Stimulated activated CD8-positive, alpha-beta memory T cell treated with anti-CD3 and anti-CD28 coated beads, Interleukin-4, amount 100 ng/mL, for 24 hours (primary cell): ENCODE measurements around the gene SCAMP1.
"Not testable (repeated sequence)": the region's sequence is repeated elsewhere in the genome, so short reads cannot be mapped to it uniquely, and the experiment has no call there.

ENCODE experiments used
- DNase-seq: peaks from one replicate; pipeline ENCODE4 v3.0.0-alpha.2; 2020; ENCODE audit warnings: low read depth

SCAMP1 gene

DNA sequence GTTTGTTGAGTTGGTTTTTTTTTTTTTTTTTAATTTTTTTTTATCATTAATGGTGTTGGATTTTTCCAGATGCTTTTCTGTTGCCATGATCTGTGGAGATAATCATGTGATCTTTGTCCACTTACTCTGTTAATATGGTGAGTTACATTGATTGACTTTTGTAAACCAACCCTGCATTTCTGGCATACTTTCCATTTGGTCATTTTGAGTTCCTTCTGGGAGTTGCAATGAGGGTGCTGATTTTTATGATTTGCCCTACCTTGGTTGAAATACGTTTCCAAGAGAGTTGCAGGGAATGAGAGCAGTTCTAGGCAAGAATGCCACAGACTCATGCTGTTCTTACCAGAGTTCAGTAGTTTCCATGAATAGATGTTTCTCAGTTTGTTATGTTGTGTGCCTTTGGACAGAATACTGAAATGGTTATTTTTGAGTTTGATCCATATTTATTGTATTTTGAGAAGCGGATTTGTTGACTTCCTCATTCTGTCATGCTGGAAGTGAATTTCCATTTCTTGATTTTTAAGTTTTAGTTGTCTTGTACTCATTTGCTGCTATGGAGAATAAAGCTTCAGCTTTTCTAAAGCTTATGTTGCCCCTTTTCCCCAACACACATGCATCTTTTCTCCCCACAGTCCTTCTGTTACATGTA, 69.0 kb downstream of the SCAMP1 start:
- no peak for DNase-seq

DNA sequence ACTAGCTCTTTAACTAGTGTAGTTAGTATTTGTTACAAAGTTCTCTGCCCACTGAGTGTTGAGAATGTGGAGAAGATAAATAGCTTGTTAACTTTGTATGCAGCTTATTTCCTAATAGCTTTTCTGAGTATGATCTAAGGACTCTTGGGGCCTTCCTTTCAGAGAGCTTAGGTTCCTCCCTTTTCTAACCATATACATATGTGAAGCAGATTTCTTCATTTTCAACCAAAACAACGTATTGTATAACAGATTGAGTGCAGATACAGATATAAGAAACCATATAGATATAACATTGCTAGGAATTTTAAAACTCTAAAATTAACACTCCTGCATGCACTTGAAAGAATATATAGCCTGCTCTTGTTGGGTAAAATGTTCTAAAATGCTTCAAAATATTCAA, 70.4 kb downstream of the SCAMP1 start:
- no peak for DNase-seq

DNA sequence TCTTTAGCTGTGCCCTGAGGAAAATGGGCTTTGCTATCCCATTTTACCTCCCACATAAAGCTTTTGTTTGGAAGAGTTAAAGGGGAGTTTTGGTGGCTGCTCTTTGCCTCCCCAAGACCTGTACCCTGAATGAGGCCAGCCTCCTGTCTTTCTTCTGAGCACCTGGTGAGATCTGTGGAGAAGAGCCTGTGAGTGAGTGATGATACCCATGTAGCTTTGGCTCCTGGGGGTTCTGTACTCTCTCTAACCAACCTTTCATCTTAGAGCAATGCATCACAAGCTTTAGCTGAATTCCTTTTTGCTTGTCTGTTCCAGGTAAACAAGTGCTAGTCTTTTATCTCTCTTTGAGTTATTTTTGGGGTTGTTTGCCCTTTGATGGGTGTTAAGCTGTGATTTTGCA, 73.6 kb downstream of the SCAMP1 start:
- DNase-seq: no peak

DNA sequence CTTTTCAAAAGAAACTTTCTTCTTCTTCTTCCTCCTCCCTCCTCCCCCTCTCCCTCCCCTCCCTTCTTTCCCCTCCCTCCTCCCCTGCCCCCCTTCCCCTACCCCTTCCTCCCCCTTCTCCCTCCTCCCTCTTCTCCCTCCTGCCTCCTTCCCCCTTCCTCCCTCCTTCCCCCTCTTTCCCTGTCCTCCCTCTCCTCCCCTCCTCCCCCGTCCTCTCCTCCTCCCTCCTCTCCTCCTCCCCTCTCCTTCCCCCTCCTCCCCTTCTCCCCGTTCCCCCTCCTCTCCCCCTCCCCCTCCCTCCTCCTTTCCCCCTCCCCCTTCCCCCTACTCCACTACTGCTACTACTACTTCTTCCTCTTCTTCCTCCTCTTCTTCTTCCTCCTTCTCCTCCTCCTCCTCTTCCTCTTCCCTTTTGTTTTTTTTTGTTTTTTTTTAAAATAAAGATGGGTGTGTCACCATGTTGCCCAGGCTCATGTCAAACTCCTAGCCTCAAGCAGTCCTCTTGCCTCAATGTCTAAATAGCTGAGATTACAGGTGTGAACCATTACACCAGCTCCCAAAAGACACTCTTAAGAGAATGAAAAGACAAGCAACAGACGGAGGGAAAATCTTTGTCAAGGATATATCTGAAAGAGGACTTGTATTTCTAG, 87.5 kb downstream of the SCAMP1 start:
- DNase-seq: no peak

DNA sequence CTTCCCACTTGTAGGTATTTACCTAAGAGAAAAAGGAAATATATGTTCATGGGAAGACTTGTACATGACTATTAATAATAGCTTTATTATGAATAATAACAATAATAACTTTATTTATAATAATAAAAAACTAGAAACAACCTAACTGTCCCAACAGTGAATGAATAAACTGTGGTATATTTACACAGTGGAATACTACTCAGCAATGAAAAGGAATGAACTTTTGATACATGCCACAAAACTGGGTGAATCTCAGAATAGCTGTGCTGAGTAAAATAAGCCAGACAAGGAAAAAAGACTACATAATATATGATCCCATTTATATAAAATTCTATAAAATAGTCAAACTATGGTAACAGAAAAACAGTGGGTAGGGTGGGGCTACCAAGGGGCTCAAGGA, 88.7 kb downstream of the SCAMP1 start:
- DNase-seq: no peak

DNA sequence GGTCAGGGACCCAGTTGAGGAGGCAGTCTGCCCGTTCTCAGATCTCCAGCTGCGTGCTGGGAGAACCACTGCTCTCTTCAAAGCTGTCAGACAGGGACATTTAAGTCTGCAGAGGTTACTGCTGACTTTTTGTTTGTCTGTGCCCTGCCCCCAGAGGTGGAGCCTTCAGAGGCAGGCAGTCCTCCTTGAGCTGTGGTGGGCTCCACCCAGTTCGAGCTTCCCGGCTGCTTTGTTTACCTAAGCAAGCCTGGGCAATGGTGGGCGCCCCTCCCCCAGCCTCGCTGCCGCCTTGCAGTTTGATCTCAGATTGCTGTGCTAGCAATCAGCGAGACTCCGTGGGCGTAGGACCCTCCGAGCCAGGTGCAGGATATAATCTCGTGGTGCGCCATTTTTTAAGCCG, 97.1 kb downstream of the SCAMP1 start:
- not testable (repeated sequence) for DNase-seq

DNA sequence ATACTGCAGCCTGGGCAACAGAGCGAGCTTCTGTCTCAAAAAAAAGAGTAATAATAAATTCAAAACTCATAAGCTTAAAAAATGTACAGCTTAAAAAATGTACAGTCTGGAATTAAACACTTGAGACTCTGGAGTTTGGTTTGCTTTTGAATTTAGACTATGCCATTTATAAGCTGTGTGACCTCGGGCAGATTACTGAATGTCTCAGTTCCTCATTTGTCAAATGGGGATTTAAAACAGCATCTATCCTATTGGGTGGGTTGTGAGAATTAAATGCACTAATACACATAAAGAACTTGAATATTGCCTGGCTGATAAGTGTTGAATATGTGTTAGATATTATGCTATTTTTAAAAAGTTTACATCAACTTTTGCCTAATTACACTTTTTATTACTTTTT, 98.4 kb downstream of the SCAMP1 start:
- no peak for DNase-seq

DNA sequence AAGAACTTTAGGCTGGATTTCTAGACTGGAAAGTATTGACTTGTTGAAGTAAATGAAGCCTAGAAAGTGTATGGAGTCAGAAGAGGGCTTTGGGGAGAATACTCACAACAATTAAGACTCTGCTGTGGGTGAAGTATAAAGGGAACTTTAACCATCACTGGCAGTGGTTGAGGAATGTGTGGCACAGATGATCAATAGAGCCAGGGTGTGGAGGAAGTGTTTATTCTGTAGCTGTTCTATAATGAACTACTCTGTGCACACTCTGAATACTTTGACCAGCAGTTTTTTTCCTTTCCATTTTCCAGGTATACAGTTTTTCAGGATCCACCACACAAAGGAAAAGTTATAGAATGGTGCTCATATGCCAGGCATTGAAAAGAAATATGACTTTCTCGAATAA, 106.7 kb downstream of the SCAMP1 start:
- no peak for DNase-seq

DNA sequence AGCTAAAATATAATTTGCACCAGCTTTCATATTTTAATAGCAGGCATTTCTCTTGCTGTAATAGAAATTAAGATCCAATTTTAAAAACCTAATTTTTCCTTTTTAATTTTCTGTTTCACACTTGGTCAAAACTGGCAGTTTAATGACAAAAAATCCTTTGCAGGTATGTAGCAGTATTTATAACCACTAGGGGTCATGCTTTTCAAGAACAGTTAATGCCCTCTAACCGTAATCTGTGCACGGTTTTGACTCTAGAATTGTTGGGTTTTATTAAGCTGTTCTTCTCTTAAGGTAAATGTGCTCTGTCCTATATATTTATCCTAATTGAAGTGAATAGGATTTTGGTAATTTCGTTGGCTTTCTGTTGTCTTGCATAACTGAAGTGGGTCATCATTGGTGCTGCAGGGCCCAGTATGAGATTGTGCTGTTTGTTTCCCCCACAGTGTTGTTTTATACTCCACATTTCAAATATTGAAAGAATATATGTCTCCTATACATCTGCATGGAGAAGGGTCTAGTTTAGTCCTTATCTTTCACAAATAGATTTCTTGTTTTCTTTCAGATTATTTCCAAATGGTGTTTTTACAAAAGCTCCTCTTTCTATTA, 107.4 kb downstream of the SCAMP1 start:
- no peak for DNase-seq

DNA sequence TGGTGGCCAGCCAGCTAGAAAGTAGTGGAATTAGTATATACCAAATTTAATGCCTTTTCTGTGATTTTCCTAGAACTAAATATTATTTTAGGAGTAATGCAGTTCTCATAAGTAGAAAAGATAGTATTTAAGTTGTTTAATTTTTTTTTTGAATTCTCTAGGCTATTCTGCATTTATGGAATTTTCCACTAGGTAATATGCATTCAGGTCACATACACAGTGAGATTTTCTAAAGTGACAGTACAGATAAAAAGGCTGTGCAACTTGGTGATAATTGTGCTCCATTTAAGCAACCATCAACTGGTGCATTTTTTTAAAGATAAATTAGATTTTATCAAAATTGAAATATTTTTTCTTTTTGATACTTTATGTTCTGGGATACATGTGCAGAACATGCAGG, 111.5 kb downstream of the SCAMP1 start:
- DNase-seq: no peak

DNA sequence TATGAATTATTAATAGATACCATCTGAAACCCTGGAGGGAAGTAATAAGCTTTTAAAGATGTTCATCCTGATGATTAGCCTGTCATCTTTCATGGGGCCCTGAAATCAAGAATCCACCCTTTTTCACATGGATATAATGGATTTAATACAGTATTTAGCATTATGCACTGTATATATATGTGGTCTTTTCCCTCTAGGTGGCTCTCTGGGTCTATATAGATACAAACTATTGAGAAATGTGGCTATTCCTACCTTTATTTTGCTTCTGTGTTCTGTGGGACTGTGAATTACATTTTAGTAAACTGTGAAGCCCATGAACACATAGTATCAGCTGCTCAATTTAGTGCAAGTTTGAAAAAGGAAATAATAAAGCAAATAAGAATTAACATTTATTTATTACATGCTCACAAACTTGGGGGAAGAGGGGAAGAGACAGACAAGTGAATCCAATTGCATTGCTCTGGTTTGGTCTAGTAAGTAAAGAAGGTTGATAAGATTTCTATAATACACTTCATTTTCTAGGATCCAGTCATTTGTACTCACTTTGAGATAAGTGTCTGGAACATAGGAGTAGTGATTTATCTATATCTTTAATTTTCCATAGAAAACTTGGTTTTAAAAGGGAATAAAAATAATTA, 112.2 kb downstream of the SCAMP1 start:
- DNase-seq: no peak

DNA sequence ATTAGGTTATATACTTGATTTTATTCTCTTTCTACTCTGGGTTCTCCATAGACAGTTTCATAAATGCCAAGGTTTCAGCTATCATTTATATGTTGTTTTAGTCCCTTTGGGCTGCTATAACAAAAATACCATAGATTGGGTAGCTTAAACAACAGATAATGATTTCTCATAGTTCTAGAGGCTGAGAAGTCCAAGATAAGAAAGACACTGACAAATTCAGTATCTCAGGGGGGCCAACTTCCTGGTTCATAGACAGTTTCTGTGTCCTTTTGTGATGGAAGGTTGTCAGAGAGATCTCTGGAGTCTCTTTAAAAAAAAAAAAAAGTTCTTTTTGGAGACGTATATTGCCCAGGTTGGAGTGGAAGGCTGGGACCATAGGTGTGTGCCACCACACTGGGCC, 113.3 kb downstream of the SCAMP1 start:
- no peak for DNase-seq

DNA sequence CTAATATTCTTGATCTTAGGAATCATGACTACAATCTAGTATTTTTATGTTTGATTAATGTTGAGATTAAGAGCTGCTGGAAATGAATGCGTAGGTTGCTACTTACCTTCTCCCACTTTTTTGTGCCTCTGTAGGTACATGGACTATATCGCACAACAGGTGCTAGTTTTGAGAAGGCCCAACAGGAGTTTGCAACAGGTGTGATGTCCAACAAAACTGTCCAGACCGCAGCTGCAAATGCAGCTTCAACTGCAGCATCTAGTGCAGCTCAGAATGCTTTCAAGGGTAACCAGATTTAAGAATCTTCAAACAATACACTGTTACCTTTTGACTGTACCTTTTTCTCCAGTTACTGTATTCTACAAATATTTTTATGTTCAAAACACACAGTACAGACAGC, 115.0 kb downstream of the SCAMP1 start:
- DNase-seq: no peak

DNA sequence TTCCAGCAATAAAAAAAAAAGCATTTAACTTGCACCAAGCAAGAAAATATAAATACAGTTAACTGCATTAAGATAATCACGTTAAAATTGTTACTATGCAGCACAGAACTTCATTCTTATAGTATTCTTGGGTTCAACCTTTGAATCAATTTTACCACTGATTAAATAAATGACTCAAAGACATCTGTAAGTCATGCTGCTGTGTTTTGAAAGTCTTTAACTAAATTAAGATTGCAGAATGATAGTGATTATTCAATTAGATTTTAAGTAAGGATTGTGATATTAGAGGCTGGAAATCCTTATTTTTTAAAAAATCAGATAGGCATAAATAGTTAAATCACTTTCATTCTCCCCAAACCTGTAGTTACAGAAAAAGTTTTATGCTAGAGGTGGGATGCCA, 116.4 kb downstream of the SCAMP1 start:
- DNase-seq: no peak

DNA sequence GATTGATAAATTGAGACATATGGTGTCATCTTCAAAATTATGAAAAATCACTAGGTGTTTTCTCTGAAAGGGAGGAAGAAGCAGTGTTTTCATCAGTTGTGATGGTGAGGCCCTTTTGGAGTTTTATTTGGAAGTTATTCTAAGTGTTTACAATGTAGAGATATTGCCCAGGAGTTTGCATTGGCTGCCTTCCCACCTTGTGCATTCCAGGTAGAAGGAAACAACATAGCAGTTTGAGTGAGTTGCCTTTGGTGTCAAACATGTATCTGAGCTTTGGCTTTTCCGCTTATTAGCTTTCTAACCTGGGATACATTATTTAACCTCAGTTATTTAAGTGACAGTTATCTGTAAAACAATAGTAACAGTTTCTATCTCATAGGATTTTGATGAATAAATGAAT, 122.5 kb downstream of the SCAMP1 start:
- no peak for DNase-seq

DNA sequence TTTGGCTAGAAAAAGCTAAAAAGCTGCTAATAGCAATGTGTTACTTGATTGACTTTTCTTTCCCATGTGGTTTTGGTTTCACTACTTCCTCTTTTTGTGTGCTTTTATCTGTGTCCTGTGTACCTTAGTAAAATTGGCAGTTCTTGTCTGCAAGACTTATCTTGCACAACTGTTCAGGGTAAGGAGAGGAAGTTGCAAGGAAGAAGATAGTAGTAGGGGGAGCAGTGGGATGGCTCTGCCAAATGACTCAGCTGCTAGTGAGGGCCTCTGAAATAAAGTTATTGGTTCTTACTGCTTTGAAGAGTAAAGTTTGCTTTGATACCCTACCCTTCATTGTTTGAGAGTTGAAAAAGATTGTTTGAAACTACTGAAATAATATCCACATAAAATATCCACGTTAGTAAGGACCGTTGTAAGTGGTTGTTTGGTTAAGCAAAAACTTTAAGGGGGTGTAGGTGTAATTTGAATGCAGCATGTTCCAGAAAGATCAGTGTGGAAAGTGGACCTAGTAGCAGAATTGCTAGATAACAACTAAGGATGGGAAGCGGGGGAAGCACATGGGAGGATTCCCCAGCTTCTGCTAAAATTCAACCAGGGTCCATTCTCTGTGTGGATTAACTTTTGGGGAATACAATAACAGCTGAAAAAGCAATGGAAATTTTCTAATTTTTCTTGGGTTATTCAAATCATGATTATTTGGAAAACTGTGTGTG, 123.5 kb downstream of the SCAMP1 start:
- no peak for DNase-seq

DNA sequence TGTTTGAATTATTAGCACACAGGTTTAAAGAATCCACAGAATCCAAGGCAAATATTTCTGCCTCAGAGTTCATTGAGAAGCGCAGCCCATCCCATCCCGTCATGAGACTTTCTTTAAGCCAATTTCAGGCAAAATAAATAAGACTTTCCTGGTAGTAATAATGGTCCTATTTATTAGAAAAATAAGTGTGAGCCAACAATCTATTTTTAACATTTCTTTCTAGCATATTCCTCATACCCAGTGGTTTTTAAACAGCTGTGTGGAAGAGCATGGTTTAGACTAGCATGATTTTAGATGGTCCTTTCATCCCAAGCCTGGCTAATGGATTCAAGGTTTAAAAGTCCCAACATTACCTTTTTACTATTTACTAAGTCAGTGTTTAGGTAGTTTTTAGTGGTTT, 125.8 kb downstream of the SCAMP1 start:
- no peak for DNase-seq

DNA sequence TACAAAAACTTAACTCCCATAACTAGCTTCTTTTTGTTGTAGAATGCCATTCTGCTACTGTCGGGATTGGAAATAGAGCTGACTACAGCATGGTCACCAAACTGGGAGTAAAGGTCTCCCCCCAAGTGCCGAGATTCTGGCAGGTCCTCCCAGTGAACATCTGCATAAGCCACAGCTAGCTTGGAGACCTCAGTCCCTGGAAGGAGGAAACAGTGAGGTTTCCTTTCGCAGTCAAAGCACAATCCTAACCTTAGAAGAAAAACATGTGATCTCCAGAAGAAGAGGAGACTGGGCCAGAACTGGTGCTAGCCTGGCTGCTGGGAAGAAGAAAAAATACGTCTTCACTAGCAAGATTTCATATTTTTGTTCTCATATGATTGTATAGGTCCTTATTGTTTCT, 127.4 kb downstream of the SCAMP1 start:
- no peak for DNase-seq

DNA sequence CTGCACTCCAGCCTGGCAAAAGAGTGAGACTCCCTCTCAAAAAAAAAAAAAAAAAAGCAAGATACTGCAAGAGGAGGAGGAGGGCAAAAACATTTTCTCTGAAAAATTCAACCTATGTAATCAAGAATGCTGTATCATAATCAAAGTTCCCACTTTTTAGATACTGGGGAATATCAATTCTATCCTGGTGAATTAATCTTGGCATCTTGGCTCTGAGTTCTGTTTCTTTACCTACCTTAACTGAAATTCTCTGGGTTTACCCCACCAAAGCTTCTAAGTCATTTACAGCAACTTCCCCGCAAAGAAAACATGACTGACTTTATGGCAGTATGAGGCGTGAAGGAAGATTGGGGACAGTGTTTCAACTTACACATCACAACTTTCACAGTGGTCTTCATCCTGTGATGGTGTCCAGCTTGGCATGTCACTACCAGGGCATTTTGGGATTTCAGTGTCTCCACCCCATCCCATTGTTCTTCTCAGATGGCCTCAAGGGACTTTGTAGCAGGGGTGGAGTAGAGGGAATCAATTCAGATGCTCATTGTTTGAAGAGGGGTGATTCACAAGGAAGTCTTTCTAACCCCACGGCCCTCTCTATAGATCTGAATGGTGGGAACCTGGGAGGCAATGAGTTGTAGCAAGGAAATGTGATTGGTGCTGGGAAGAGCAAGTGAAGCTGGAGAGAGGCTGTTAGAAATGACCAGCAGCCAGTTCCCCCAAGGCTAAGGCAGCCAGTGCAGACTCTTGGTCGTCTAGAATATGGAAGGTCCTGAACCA, 130.5 kb downstream of the SCAMP1 start:
- no peak for DNase-seq

DNA sequence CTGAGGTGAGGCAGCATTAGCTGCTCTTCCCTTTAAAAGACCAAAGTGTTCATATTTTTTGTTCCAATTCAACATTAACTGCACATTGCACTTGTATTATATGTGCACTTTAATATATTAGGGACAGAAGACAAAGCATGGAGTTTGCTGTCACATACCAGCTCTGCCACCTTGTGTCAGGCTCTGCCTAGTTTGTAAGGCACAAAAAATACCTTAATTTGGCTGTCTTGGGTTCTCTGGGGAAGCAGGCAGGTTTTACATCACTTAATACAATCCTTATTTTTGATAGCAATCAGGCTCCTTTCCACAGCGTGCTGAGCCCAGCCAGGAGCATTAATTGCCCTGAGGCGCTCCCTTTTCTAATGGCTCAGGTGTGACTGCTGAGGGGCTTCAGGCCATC, 131.8 kb downstream of the SCAMP1 start:
- no peak for DNase-seq

DNA sequence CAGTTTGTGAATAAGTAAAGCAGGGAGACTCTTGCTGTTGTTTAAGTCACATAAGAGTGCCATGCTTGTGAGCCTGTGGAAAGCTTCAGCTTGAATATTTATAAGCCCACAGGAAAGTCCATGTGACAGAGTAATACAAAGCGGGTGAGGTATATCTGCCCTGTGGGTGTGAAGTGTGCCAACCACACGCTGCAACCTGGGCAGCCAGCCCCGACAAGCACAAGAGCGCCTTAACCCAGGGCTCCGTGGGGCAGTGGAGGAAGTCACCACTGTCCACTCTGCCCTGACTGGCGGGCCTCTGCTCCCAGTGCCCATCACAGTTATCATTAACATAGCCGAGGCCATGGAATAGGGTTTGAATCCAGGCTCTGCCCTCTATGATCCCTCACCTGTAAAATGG, 132.2 kb downstream of the SCAMP1 start:
- DNase-seq: no peak

DNA sequence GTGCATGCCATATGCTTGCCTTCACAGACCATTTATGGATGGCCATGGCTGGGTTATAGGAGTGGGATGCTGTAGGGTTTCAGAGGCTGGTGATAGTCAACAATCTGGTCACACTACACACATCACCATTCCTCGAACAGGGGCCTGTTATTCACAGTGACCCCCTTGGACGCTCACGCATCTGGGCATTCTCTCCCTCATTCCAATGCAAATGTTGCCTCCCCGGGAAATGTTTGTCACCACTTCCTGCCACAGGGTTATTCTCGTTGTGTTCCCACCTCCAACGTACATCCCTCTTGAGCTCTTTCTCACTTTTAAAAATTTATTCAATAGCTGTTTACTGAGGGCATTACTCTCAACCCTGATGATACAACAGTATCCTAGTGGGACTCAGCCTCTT, 135.4 kb downstream of the SCAMP1 start:
- DNase-seq: no peak
